Gastrocnemius medialis (tissue), 4 donors: ENCODE results near the gene E2F4. TPM values are rescaled to one million over a fixed set of nuclear protein-coding genes. Genes with fewer than 3 reads are reported as not detected.

Source experiments
- ATAC-seq, 2 donors: fragments of 150-250 bp; one replicate each; pipeline ENCODE4 v1.9.1; 2016
- DNase-seq, 2 donors: peaks; one replicate each; pipeline ENCODE4 v3.0.0-alpha.2; 2019
- H3K27ac ChIP-seq, 4 donors: fragments of 200-600 bp; sonication (generic); 1 replicate in 1 of 4; 2 replicates in 3 of 4; pipeline ENCODE4 v1.5.1; 2016 to 2018; ENCODE audit warnings: mild to moderate bottlenecking in 2 of 4, moderate library complexity in 1 of 4
- H3K27me3 ChIP-seq, 3 donors: fragments of 200-600 bp; sonication (generic) in 2 of 3; 1 replicate in 1 of 3; 2 replicates in 2 of 3; pipeline versions ENCODE4 v1.5.1 to v1.6.0; 2016 to 2019; ENCODE audit warnings: mild to moderate bottlenecking in 1 of 3, moderate library complexity in 1 of 3
- H3K36me3 ChIP-seq, 2 donors: fragments of 200-600 bp; sonication (generic) in 1 of 2; one replicate each; pipeline ENCODE4 v1.5.1; 2017 to 2018
- H3K4me1 ChIP-seq, 2 donors: fragments of 200-600 bp; sonication (generic) in 1 of 2; one replicate each; pipeline ENCODE4 v1.5.1; 2016 to 2017; ENCODE audit warnings: mild to moderate bottlenecking in 2 of 2
- H3K4me3 ChIP-seq, 4 donors: fragments of 200-600 bp; sonication (generic) in 3 of 4; 1 replicate in 1 of 4; 2 replicates in 3 of 4; pipeline ENCODE4 v1.5.1; 2016 to 2019; ENCODE audit warnings: mild to moderate bottlenecking in 2 of 4
- H3K9me3 ChIP-seq, 3 donors: fragments of 200-600 bp; sonication (generic) in 2 of 3; 1 replicate in 1 of 3; 2 replicates in 2 of 3; pipeline ENCODE4 v1.5.1; 2016 to 2019
- POLR2A ChIP-seq, 2 donors: fragments of 450-650 bp; IDR thresholded peaks; one replicate each; pipeline ENCODE4 v1.6.1; 2017; ENCODE audit warnings: antibody characterized with exemption in 2 of 2, mild to moderate bottlenecking in 2 of 2, moderate library complexity in 2 of 2
- in situ Hi-C, 4 donors: fragments of 200-750 bp; cut with MboI; loops; one replicate each; pipeline versions ENCODE4 v1.15.0 to v1.8.0; 2017; ENCODE audit warnings: low sequenced_read_pairs in 4 of 4
- intact Hi-C: fragments of 100-400 bp; cut with DNase I; formaldehyde crosslinking; loops from one replicate; pipeline ENCODE4 v1.15.1; 2023; ENCODE audit warnings: low total_unique reads
- total RNA-seq, 4 donors: library from RNA; depleted of rRNA; stranded (reverse); fragments of >200 nt; gene quantifications; one replicate each; pipeline versions ENCODE4 v1.1.0 to v1.2.3, GENCODE V29; 2016
- TF ChIP-seq, protein P1 (sequence below), 5 experiments: fragments of 450-650 bp in 3 of 5; fragments of 200-600 bp in 2 of 5; sonication (generic) in 2 of 5; IDR thresholded peaks in 4 of 5; conservative IDR thresholded peaks in 1 of 5; 1 replicate in 4 of 5; 2 replicates in 1 of 5; pipeline ENCODE4 v1.5.1; 2016 to 2019; ENCODE audit warnings: antibody characterized with exemption in 5 of 5, mild to moderate bottlenecking in 3 of 5, moderate library complexity in 3 of 5

Gene E2F4
- total RNA-seq, 4 donors from 2014 or later, result 67.8 to 114 (median 96.5) TPM

DNA sequence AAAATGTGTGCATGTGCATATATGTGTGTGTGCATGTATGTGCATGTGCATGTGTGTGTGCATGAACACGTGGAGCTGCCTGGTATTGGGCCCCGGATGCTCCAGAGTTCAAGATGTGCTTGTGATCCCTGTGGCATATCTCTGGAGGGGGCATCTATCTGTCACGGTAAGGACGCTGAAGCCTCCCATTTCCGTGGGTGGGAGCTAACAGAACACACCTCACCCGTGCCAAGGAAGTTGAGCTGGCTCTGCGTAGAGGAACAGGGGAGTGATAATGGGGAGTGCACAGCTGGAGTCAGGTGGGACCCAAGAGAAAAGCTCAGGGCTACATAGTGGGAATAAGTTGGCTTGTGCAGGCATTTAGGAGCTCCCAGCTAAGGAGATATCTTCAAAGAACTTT lies 19.7 kb downstream of the E2F4 start:
- DNase-seq (no peak), ATAC-seq (no peak)
- no peaks in the 10 kb centered on the region for H3K27me3 ChIP-seq
- H3K4me3 ChIP-seq, result no peak overlapping the region
- intact Hi-C loops, result no loop called here
- H3K27ac ChIP-seq, result no peak overlapping the region
- no peak for TF ChIP-seq POLR2A (IDR thresholded peaks at IDR 0.05)
- TF ChIP-seq, protein P1, sequence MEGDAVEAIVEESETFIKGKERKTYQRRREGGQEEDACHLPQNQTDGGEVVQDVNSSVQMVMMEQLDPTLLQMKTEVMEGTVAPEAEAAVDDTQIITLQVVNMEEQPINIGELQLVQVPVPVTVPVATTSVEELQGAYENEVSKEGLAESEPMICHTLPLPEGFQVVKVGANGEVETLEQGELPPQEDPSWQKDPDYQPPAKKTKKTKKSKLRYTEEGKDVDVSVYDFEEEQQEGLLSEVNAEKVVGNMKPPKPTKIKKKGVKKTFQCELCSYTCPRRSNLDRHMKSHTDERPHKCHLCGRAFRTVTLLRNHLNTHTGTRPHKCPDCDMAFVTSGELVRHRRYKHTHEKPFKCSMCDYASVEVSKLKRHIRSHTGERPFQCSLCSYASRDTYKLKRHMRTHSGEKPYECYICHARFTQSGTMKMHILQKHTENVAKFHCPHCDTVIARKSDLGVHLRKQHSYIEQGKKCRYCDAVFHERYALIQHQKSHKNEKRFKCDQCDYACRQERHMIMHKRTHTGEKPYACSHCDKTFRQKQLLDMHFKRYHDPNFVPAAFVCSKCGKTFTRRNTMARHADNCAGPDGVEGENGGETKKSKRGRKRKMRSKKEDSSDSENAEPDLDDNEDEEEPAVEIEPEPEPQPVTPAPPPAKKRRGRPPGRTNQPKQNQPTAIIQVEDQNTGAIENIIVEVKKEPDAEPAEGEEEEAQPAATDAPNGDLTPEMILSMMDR (IDR thresholded peaks at IDR 0.05 in 4 of 5, conservative IDR thresholded peaks at IDR 0.05 in 1 of 5), result no peak
- no peaks in the 10 kb centered on the region for H3K36me3 ChIP-seq
- H3K9me3 ChIP-seq, result no peaks in the 10 kb centered on the region
- peaks cover 38 to 43% of the 10 kb centered on the region in 2 donors for H3K4me1 ChIP-seq
- in situ Hi-C loops, result no loop called here

DNA sequence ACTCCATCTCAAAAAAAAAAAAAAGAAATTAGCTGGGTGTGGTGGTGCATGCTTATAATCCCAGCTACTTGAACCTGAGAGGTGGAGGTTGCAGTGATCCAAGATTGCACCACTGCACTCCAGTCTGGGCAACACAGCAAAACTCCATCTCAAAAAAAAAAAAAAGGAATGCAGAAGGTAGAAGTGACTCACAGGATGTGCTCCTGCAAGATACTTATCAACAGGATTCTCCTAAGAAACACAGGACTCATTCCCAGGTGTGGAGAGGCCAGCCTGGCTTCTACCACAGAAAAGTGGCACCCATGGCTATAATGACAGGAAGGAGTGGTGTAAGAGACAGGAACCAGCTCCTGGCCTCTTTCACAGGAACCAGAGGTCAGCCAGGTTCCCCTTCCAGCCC lies 20.8 kb downstream of the E2F4 start:
- intact Hi-C loops, result no loop called here
- no peaks in the 10 kb centered on the region for H3K36me3 ChIP-seq
- DNase-seq, result no peak

DNA sequence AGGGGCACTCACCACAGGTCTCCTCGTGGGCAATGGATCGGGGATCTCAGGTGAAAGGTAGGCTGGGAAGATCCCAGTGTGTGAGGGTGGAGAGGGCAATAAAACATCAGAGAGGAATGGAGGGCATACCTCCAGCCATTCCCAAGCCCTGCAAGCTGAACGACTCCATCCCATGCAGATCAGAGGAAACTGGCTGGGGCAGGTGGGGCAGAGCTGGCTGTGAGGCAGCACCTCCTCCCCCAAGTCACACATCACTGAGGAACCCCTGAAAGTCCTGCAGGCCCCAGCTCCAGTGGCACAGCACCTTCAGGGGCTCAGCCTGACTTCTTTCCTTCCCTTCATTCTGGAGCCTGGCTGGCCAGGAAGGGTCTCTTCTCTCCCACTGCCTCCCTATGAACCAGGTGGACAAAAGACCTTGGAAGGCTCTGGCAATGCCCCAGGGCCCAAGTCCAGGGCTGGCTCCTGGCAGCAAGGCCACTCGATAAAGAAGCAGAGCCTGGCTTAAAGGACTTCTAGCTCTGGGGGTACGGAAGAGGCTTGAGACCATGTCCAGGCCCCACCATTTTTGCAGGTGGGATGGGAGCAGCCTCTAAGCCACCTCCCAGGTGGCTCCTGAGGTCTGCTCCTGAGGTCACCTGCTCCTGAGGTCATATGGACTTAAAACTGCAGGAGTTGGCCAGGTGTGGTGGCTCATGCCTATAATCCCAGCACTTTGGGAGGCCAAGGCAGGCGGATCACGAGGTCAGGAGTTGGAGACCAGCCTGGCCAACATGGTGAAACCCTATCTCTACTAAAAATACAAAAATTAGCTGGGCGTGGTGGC lies 21.5 kb downstream of the E2F4 start:
- Histone ChIP-seq H3K27me3 (no peaks in the 10 kb centered on the region), H3K9me3 (no peaks in the 10 kb centered on the region), H3K4me3 (no peak overlapping the region), H3K36me3 (no peaks in the 10 kb centered on the region), H3K27ac (peak overlapping the region; percentile 48 to 61 (median 56)), H3K4me1 (peaks cover 27 to 28% of the 10 kb centered on the region in 2 donors)
- in situ Hi-C loops, result no loop called here
- TF ChIP-seq POLR2A (IDR thresholded peaks at IDR 0.05), result no peak
- TF ChIP-seq, protein P1 (IDR thresholded peaks at IDR 0.05 in 4 of 5, conservative IDR thresholded peaks at IDR 0.05 in 1 of 5), result no peak
- DNase-seq (peak; percentile 27 to 61), ATAC-seq (peak; percentile 21 to 34)
- intact Hi-C loops, result no loop called here

More for the DNA sequence above, 20.8 kb downstream of the E2F4 start:
- ATAC-seq, result no peak
- peak overlapping the region in 1 of 4 donors; percentile 57 for H3K27ac ChIP-seq
- no peaks in the 10 kb centered on the region for H3K9me3 ChIP-seq
- in situ Hi-C loops, result no loop called here
- H3K27me3 ChIP-seq, result no peaks in the 10 kb centered on the region
- no peak overlapping the region for H3K4me3 ChIP-seq
- no peak for TF ChIP-seq POLR2A (IDR thresholded peaks at IDR 0.05)
- TF ChIP-seq, protein P1 (IDR thresholded peaks at IDR 0.05 in 4 of 5, conservative IDR thresholded peaks at IDR 0.05 in 1 of 5), result no peak
- H3K4me1 ChIP-seq, result peaks cover 33 to 34% of the 10 kb centered on the region in 2 donors

DNA sequence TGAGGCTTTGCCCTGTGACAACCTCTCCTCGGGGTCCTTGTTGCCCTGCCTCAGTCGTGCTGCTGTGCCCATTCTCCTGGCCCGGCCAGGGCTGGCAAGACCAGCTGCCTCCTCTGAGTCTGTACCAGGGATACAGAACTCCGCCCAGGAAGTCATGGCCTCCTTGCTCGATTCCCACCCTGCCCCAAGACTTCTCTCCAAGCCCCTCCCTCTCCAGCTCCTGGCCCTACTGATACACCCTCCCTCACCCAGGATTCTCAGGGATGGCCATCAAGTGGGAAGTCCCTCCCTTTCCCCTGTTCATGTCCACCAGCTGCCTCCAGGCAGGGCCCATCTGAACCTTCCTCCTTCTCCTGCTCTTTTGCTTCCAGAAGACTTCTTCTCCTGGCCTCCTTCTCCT lies 23.8 kb downstream of the E2F4 start:
- ATAC-seq (no peak), DNase-seq (no peak)
- Histone ChIP-seq H3K4me1 (peaks cover 18 to 19% of the 10 kb centered on the region in 2 donors), H3K27me3 (no peaks in the 10 kb centered on the region), H3K9me3 (no peaks in the 10 kb centered on the region), H3K27ac (no peak overlapping the region), H3K36me3 (no peaks in the 10 kb centered on the region), H3K4me3 (no peak overlapping the region)
- in situ Hi-C loops, result no loop called here
- no peak for TF ChIP-seq POLR2A (IDR thresholded peaks at IDR 0.05)
- TF ChIP-seq, protein P1 (IDR thresholded peaks at IDR 0.05 in 4 of 5, conservative IDR thresholded peaks at IDR 0.05 in 1 of 5), result no peak
- intact Hi-C loops, result no loop called here
